HG02840 (cell line): Measurements from ENCODE around the gene HTR1B.

Source experiments
- ATAC-seq: cut with Tn5 transposase; IDR thresholded peaks from one replicate; pipeline ENCODE4 v1.9.1; 2021; ENCODE audit warnings: mild to moderate bottlenecking, moderate library complexity, moderate number of reproducible peaks; ENCODE audit not compliant: unreplicated experiment, low FRiP score

Gene HTR1B

DNA sequence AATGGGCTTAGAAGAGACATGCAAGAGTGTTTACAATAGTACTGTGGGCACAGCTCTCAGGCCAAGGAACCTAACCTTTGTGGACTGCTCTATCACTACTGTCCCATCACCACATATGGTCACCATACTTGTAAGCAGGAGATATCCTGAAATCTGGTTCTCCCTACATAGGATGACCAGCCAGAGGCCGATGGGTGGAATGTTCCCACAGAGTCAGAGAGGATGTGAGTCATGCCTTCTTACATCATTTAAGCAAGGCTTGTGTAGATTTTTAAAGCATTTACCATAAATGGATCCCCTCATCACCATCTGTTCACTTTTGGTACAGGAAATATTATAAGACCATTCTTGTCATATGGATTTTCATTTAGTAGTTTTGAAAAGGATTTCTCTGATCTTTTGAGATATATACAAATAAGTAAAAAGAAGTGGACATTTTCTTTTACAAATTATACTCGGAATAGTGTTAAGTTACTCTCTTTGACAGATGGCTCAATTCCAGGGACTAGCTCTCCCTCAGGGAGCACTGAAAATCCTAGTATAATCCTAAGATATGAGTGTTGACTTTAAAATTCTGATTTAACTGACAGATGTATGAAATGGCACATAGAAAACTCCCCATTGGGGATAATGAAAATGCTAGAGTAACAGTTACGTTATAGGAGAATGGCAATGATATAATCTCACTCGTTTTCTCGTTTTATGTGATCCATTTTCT is 6.6 kb downstream of the HTR1B start:
- no peak for ATAC-seq

DNA sequence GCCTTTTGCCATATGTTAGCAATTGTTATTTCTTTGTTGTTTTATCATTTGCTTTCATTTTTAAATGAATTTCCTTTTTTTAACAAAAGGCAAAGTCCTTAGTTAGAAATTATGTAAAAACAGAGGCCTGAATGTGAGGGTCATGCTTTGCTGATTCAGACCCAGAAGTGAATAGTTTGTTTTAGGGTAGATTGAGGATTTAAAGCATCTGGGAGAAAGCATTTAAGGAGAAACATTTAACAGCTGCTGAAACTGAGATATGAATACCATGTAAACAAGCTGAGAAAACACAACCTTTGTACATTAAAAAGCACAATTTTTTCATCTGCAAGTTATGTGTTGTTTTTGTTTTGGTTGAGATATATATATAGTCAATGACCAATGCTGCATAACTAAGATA is 8.0 kb downstream of the HTR1B start:
- no peak for ATAC-seq

DNA sequence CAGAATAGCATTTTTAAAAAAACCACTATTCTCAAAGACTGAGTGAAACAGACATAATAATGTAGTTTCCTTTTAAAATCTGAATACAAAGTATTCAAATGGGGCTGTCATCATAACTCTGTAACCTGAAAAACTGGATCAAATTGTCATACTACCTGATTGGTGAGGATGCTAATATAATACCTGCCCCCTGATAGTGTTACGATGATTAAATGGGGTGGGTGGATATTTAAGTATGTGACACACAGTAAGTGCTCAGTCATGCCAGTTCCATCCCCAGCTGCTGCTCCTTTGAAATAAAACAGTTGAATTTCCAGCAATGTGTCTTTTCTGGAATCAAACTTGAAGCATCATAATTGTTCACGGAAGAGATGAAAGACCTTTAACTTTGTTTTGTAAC is 8.9 kb downstream of the HTR1B start:
- ATAC-seq: no peak

DNA sequence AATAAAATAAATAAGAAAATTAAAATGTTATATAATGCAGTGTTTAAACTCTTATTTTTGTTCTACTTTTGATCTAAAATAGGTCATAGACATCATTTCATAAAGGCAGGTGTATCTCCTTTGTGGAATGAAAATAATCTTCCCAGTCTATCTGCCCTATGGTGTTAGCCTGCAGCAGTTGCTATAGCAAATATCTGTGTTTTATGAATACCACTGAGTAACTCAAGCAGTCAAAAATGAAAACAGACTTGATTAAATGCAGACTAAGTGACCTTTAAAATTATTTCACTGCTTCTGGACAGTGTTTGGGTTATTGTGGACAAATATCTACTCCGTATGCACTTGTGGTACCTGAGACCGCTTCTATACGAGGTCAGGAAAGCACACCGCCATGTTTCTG is 11.8 kb downstream of the HTR1B start:
- ATAC-seq: no peak

DNA sequence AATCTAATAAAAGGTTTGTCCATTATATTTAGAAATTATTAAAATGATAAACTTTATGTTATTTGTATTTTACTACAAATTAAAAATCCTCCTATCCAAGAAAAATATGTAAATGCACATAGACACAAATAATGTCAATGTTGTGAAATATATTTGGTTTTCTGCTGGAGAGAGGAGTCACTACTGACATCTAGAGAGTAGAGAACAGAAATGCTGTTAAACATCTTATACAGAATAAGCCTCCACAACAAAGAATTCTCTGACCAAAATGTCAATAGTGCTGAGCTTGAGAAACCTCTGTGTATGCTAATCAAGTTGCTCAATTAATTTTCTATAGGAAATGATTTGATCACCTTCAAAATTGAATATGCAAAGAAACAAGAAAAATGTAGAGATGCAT is 12.4 kb downstream of the HTR1B start:
- no peak for ATAC-seq

DNA sequence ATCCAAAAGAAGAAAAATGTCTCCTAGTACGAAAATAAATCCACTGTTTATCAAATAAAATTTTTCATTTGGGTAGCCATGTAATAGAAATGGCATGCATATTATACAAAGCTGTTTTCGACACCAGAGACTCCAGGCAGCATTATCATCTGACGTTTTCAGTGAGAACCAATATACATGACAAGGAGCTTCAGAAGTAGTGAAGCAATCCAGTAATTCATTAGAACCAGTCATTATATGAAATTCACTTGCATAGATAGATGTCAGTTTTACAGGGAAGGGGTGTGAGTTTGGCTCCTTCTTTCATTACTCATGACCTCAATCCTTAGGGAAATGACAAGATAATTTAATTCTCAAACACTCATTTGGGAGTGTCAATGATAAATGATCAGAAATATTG is 14.7 kb downstream of the HTR1B start:
- no peak for ATAC-seq

DNA sequence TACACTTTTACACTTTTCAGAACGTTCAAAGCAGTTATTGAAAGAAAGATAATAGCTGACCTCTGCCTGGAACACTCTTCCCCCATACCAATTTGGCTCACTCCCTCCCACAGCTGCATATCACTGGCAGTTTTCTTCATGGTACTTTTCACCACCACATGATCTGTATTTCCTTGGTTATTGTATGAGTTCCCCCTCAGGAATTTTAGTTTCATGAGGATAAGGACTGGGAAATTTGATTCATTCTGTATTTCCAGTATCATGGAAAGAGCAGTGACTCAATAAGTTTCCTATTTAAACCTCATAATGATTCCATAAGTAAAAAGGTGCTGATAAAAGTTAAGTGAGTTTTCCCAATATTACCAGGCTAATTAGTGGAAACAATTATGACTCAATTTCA is 16.0 kb downstream of the HTR1B start:
- no peak for ATAC-seq

DNA sequence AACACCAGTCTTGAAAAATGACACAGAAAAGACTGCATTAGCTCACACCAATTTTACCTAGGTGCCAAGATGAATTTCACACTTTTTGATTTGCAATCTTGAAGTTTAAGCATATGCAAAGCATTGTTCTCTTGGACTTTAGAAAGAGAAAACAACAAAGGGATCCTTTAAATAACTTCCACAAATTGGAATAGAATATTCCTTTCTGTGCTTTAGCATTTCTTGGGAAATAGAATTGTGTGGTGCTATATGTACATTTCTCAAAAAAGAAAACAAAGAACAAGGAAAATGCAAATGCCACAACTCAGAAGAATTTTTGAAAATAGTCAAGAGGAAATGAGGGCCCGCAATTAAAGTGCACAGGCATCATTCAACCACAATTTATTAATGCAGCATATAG is 17.0 kb downstream of the HTR1B start:
- no peak for ATAC-seq

DNA sequence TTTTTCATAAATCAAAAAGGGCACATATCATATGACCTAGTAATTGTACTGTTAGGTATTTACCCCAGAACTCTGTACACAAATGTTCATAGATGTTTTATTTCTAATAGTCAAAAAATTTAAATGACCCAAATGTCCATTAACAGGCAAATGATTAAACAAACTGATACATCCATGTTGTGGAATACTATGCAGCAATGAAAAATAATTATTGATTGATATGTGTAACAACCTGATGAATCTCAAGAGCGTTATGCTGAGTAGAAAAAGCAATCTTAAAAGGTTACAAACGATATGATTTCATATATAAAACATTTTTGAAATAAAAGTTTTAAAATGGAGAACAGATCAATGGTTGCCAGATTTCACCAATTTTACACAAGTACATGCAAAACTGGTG is 18.1 kb downstream of the HTR1B start:
- ATAC-seq: no peak

DNA sequence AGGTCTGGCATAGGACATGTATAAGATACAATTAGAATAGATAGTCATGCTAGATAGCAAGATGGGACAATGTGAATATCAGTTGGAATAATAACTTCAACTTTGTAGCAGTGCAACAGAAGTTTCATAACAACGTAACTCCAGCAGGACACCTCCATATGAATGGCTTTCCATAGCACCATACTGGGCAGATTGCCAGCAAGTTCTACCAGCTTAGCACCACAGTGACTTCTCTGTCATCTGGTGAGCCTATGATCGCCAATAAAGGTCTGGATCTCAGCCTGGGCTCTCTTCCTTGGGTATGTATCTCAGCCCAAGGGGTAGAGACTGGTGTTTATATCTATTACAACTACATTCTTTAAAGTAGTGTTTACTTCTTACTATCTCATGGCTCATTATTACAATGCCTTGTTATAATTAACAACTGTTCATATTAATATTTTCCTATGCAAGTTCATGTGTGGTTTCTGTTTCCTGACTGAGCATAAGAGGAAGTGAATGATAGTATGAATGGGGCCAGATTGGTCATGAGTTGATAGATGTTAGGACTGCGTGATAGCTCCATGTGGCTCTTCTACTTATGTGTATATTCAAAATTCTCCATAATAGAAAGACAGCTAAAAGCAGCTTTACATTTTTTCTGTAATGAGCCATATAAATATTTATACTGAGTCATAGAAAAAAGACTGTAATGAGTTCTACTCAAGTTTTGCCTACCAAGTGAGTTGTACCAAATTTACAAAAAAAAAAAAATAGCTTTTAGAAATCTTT is 22.9 kb downstream of the HTR1B start:
- no peak for ATAC-seq

DNA sequence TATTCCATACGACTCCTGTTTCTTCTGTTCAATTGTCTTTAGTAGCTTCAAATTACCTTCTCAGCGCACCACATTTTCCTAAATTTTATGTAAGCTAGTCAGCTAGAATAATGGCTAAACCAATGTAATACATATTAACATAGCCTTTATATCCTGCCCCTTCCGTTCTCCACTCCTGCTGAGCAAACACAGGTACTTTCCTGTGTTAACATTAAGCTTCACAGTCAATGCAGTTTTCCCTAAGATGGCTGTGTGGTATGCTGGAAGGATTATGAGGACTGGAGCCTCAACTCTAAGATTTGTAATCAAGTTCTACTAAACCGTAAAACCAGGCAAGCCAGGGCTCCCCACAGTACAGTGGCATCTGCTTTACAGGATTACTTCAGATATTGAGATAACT is 29.4 kb downstream of the HTR1B start:
- ATAC-seq: no peak

DNA sequence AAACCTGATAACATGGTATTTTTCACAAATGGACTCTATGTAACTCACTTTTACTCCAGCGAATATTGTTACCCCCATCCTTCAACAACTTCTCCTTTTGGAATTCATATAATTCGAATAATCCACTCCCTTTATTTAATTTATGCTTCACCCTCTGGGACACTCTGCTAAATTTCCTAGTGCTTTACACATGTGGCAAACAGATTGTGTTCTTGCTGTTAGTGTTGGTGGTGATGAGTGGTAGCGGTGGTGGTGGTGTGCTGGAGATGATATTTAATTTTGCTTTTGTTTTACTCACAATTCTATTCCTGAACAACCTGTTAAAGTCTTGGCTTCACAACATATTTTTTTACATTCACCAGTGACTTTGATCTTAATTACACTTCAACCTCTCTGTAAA is 32.8 kb downstream of the HTR1B start:
- ATAC-seq: no peak

DNA sequence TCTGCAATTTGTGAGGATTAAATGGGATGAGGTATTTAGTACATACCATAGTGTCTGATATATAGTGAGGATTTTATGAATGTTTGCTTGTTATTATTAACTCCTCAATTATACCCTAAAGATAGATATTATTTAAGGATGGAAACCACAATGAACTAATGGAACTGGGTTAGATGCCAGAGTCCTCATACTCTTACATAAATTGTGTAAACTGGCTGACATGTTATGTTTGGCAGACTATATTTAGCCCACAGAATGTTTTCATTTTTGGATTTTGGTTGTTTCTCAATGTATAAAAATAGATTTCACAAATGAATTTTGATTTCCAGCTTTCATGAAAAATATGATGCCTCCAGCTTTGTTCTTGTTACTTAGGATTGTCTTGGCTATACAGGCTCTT is 37.6 kb downstream of the HTR1B start:
- ATAC-seq: no peak

DNA sequence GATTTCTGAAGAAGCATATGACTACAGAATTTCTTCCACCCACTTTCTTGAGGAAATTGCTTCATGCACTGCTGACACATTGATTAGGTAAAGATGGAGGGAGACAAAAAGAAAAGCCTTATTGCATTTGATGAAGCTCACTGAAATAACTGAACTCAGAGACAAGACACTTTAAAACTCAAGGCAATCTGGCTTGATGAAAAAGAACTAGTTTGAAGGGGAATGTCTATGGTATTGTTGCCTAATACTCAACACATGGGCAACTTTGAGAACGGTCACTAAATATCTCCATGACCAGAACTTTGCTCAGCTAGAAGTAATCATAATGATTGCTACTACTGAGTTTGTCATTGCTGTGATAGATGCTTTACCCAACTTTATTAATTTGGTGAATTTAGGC is 38.1 kb downstream of the HTR1B start:
- ATAC-seq: no peak

DNA sequence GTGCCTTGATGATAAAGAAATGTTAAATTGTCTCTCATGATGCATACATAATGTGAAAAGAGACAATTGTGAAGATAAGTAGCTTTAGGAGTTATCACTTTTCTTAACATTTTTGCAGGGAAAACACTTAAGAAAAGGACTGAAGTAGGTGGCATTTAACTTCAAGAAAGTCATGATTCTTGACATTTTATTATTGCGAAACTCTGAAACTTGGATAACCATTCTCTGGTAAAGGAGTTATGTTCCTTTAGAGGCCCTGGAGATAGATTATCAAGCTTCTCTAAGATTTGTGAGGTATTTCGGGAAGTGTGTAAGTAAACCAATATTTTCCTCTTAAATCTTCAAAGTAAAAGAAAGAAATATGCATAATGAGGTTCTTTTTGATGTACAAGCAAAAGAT is 38.5 kb downstream of the HTR1B start:
- no peak for ATAC-seq

DNA sequence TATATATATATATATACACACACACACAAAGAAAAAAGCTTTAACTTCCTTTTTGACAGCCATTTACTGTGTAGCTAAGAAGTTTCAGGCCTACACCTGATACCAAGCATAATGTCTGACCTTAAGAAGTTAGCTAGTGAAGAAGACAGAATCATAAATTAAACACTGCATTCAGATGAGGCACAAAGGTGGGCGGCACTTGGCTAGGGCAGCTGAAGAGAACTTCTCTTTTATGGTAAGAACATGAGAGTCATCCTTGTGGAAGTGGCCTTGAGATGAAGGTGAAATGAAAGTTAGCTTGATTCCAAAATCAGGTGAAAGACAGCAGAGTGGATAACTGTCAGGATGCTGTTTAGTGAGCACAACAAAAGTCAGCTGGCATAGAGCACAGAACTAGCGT is 46.5 kb downstream of the HTR1B start:
- no peak for ATAC-seq

DNA sequence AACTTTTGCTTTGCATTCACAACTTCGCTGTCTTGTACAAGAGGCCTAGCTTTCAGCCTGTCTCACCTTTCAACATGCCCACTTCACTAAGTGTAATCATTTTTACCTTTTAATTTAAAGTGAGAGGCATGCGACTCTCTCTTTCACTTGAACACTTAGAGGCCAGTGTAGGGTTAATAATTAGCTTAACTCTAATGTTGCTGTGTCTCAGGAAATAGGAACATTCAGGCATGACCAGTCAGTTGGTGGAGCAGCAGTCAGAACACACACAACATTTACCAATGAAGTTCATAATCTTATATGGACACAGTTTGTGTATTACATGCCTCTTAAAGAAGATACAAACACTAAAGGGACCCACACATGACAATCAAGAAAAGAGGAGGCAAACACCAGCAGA is 47.6 kb downstream of the HTR1B start:
- ATAC-seq: no peak
